Spleen (tissue), 11 donors: ENCODE data around the gene SYNJ2. TPM values are rescaled to one million over a fixed set of nuclear protein-coding genes. Genes with fewer than 3 reads are reported as not detected.

Experiments
- DNase-seq: peaks from one replicate; pipeline ENCODE4 v3.0.0-alpha.2; 2020
- H3K27ac ChIP-seq, 8 donors: fragments of 200-600 bp; sonication (generic) in 7 of 8; 1 replicate in 4 of 8; 2 replicates in 4 of 8; pipeline versions ENCODE4 v1.5.0 to v1.8.0; 2016 to 2021; ENCODE audit warnings: inconsistent platforms in 4 of 8, mild to moderate bottlenecking in 4 of 8, moderate library complexity in 1 of 8
- H3K27me3 ChIP-seq, 7 donors: fragments of 200-600 bp; sonication (generic) in 6 of 7; replicated peaks in 1 of 7; 1 replicate in 4 of 7; 2 replicates in 3 of 7; pipeline versions ENCODE4 v1.5.0 to v1.8.0; 2016 to 2021; ENCODE audit warnings: inconsistent platforms in 3 of 7, mild to moderate bottlenecking in 1 of 7
- H3K36me3 ChIP-seq, 6 donors: fragments of 200-600 bp; sonication (generic) in 5 of 6; 1 replicate in 4 of 6; 2 replicates in 2 of 6; pipeline versions ENCODE4 v1.5.0 to v1.8.0; 2016 to 2021; ENCODE audit warnings: inconsistent platforms in 2 of 6
- H3K4me1 ChIP-seq, 6 donors: fragments of 200-600 bp; sonication (generic) in 5 of 6; 1 replicate in 3 of 6; 2 replicates in 3 of 6; pipeline versions ENCODE4 v1.5.0 to v1.8.0; 2016 to 2021; ENCODE audit warnings: inconsistent platforms in 3 of 6
- H3K4me3 ChIP-seq, 8 donors: fragments of 200-600 bp; sonication (generic) in 7 of 8; 1 replicate in 4 of 8; 2 replicates in 4 of 8; pipeline versions ENCODE4 v1.5.0 to v1.8.0; 2016 to 2021; ENCODE audit warnings: inconsistent platforms in 4 of 8, mild to moderate bottlenecking in 4 of 8, moderate library complexity in 2 of 8
- H3K9me3 ChIP-seq, 8 donors: fragments of 200-600 bp; sonication (generic) in 7 of 8; 1 replicate in 4 of 8; 2 replicates in 4 of 8; pipeline versions ENCODE4 v1.5.0 to v1.8.0; 2016 to 2021; ENCODE audit warnings: inconsistent platforms in 4 of 8
- CTCF ChIP-seq, 11 experiments: fragments of 200-600 bp in 7 of 11; fragments of 450-650 bp in 4 of 11; sonication (generic) in 4 of 11; IDR thresholded peaks in 8 of 11; conservative IDR thresholded peaks in 3 of 11; 1 replicate in 7 of 11; 2 replicates in 4 of 11; pipeline versions ENCODE4 v1.4.0 to v1.8.0; 2016 to 2021; ENCODE audit warnings: antibody characterized with exemption in 11 of 11, inconsistent platforms in 4 of 11, mild to moderate bottlenecking in 1 of 11
- POLR2A ChIP-seq, 3 donors: fragments of 450-650 bp; IDR thresholded peaks; one replicate each; pipeline ENCODE4 v1.5.1; 2017; ENCODE audit warnings: antibody characterized with exemption in 3 of 3, mild to moderate bottlenecking in 1 of 3
- POLR2AphosphoS5 ChIP-seq, 3 donors: sonication (generic); formaldehyde crosslinking; IDR thresholded peaks; one replicate each; pipeline ENCODE4 v1.5.1; 2017; ENCODE audit warnings: antibody characterized with exemption in 3 of 3
- WGBS, 5 donors: extraction: QIAGEN DNeasy Blood & Tissue Kit in 3 of 5; methylation state at CpG; one replicate each; pipeline versions ENCODE4 v1.1.5 to v1.1.7; 2013 to 2018; 5-methylcytosine and 5-hydroxymethylcytosine counted together
- intact Hi-C: fragments of 100-400 bp; cut with DNase I; formaldehyde crosslinking; loops from one replicate; pipeline ENCODE4 v1.15.0; 2023; ENCODE audit warnings: low total_unique reads
- polyA plus RNA-seq, 3 donors: library from polyadenylated mRNA; stranded (reverse); fragments of 200-250 nt; gene quantifications; one replicate each; pipeline ENCODE4 v1.2.1, GENCODE V29; 2013
- total RNA-seq, 7 donors: library from RNA; depleted of rRNA in 3 of 7; stranded (reverse); fragments of >200 nt in 3 of 7; fragmentation: NEBNext Ultra II Directional in 4 of 7; extraction: Animal tissue kit (Norgen Biotek cat#: 25700) in 4 of 7; gene quantifications; one replicate each; pipeline versions ENCODE4 v1.1.0 to v1.2.1, GENCODE V29; 2016 to 2021
- donor health status: healthy with polysubstance abuse.
- donor health status: DM: no; HTN: no; CAD: no; lungs with moderate emphysema.
- donor health status: DM: no; HTN: no; CAD: no.
- donor health status: Bipolar disorder and iron deficiency.
- donor health status: healthy.
- donor health status: DM: no; HTN: no; CAD: no.
- donor health status: DM: yes; HTN: yes; CAD: no.

SYNJ2 gene
- total and polyA plus RNA-seq, 10 donors: 2.4 to 34.0 (median 9.2) TPM

GRCh38 chr6:158020811-158021210 lies 39.1 kb downstream of the SYNJ2 start:
- H3K27ac ChIP-seq: peak overlapping the region; percentile 1 to 75 (median 58)
- no peaks in the 10 kb centered on the region for H3K27me3 ChIP-seq
- H3K9me3 ChIP-seq: no peaks in the 10 kb centered on the region
- H3K4me3 ChIP-seq: no peak overlapping the region
- peak; percentile 3 for DNase-seq
- WGBS, 5 donors: 56 to 80% (median 63%) methylated on average over 2 of the region's 2 CpGs
- H3K36me3 ChIP-seq: peaks cover 0 to 37% (median 0%) of the 10 kb centered on the region in 6 donors
- TF ChIP-seq POLR2A (IDR thresholded peaks at IDR 0.05) (no peak), POLR2AphosphoS5 (IDR thresholded peaks at IDR 0.05) (no peak), CTCF (IDR thresholded peaks at IDR 0.05 in 8 of 11, conservative IDR thresholded peaks at IDR 0.05 in 3 of 11) (no peak)
- peaks cover 3 to 42% (median 26%) of the 10 kb centered on the region in 6 donors for H3K4me1 ChIP-seq
- intact Hi-C loops: no loop called here

GRCh38 chr6:158021376-158021775 lies 39.7 kb downstream of the SYNJ2 start:
- Histone ChIP-seq H3K4me3 (no peak overlapping the region), H3K27ac (peak overlapping the region; percentile 1 to 75 (median 58)), H3K36me3 (peaks cover 0 to 37% (median 0%) of the 10 kb centered on the region in 6 donors), H3K9me3 (no peaks in the 10 kb centered on the region), H3K4me1 (peaks cover 7 to 48% (median 32%) of the 10 kb centered on the region in 6 donors), H3K27me3 (no peaks in the 10 kb centered on the region)
- intact Hi-C loops: no loop called here
- TF ChIP-seq POLR2A (IDR thresholded peaks at IDR 0.05): no peak
- no peak for TF ChIP-seq POLR2AphosphoS5 (IDR thresholded peaks at IDR 0.05)
- no peak for TF ChIP-seq CTCF (IDR thresholded peaks at IDR 0.05 in 8 of 11, conservative IDR thresholded peaks at IDR 0.05 in 3 of 11)
- 84 to 96% (median 90%) methylated on average over 3 to 4 of the region's 4 CpGs for WGBS, 5 donors
- peak; percentile 72 for DNase-seq

GRCh38 chr6:158021814-158022748 lies 40.4 kb downstream of the SYNJ2 start:
- intact Hi-C loops: no loop called here
- peaks cover 14 to 55% (median 39%) of the 10 kb centered on the region in 6 donors for H3K4me1 ChIP-seq
- H3K9me3 ChIP-seq: no peaks in the 10 kb centered on the region
- no peaks in the 10 kb centered on the region for H3K27me3 ChIP-seq
- TF ChIP-seq CTCF (IDR thresholded peaks at IDR 0.05 in 8 of 11, conservative IDR thresholded peaks at IDR 0.05 in 3 of 11) (no peak), POLR2A (IDR thresholded peaks at IDR 0.05) (no peak), POLR2AphosphoS5 (IDR thresholded peaks at IDR 0.05) (no peak)
- no peak overlapping the region for H3K4me3 ChIP-seq
- peak; percentile 69 for DNase-seq
- H3K36me3 ChIP-seq: peaks cover 0 to 35% (median 0%) of the 10 kb centered on the region in 6 donors
- 89 to 95% (median 94%) methylated on average over 13 to 14 of the region's 14 CpGs for WGBS, 5 donors
- peak overlapping the region in 3 of 8 donors; percentile 67 to 75 (median 73) for H3K27ac ChIP-seq
